HEK293 (cell line): ENCODE data around the gene TBXA2R.

Experiments used
- SETDB1 ChIP-seq: IDR thresholded peaks from one replicate; pipeline ENCODE4 v1.6.1; 2017; ENCODE audit warnings: mild to moderate bottlenecking, low read length, moderate library complexity, mixed read lengths; ENCODE audit not compliant: insufficient read length
- TF ChIP-seq, protein P1 (sequence below): fragments of 450-650 bp; formaldehyde crosslinking; IDR thresholded peaks from 2 replicates; pipeline ENCODE4 v1.5.1; 2016; ENCODE audit warnings: missing biosample characterization, missing genetic modification characterization
- TF ChIP-seq, protein P2 (sequence below): fragments of 450-650 bp; formaldehyde crosslinking; IDR thresholded peaks from 2 replicates; pipeline ENCODE4 v1.5.1; 2016; ENCODE audit warnings: missing biosample characterization, missing genetic modification characterization

DNA sequence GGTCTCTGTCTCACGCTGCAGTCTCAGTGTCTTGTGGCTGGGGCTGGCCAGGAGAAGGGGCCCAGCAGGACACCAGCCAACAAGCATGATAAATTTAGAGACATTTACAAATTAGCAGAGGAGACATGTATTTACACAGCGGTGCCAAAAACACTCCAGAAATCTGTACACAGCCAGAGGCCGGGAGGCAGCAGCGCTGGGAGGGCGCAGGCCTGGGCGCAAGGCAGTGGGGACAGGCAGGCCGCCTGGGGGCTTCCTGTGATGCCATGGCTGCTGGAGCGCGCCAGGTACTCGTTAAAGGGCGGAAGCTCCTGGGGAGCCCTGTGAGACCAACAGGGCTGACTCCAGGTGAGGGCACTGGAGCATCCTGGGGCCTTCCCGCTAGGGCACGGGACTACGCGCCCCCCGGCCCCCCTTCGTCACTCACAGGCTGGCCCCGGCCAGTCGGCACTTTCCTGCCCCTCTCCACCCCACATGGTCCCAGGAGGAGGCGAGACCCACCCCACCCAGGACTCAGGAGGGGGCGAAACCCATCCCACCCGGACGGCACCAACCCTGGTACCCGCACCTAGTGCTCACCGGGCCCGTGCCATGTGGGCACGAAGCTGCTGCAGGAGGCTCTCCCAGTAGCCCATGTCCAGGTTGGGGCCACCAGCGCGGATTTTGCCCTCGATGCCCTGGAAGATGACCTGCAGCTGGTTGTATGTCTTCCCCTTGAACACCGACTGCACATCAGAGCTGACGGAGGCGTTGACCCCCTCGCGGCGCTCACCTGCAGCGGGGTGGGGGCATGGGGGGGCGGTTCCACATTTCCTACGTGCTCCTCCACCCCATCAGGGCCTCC lies 7.4 kb upstream of the TBXA2R start:
- TF ChIP-seq, protein P1, sequence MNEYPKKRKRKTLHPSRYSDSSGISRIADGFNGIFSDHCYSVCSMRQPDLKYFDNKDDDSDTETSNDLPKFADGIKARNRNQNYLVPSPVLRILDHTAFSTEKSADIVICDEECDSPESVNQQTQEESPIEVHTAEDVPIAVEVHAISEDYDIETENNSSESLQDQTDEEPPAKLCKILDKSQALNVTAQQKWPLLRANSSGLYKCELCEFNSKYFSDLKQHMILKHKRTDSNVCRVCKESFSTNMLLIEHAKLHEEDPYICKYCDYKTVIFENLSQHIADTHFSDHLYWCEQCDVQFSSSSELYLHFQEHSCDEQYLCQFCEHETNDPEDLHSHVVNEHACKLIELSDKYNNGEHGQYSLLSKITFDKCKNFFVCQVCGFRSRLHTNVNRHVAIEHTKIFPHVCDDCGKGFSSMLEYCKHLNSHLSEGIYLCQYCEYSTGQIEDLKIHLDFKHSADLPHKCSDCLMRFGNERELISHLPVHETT (tag by site-specific recombination) = no peak
- TF ChIP-seq SETDB1 = no peak
- TF ChIP-seq, protein P2, sequence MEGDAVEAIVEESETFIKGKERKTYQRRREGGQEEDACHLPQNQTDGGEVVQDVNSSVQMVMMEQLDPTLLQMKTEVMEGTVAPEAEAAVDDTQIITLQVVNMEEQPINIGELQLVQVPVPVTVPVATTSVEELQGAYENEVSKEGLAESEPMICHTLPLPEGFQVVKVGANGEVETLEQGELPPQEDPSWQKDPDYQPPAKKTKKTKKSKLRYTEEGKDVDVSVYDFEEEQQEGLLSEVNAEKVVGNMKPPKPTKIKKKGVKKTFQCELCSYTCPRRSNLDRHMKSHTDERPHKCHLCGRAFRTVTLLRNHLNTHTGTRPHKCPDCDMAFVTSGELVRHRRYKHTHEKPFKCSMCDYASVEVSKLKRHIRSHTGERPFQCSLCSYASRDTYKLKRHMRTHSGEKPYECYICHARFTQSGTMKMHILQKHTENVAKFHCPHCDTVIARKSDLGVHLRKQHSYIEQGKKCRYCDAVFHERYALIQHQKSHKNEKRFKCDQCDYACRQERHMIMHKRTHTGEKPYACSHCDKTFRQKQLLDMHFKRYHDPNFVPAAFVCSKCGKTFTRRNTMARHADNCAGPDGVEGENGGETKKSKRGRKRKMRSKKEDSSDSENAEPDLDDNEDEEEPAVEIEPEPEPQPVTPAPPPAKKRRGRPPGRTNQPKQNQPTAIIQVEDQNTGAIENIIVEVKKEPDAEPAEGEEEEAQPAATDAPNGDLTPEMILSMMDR (tag by site-specific recombination) = no peak
